ENCODE data around the gene OTOF. TPM values are rescaled to one million over a fixed set of nuclear protein-coding genes. Genes with fewer than 3 reads are reported as not detected.

Gene OTOF
- total RNA-seq, 1 donor from 2014 or later, result not detected

DNA sequence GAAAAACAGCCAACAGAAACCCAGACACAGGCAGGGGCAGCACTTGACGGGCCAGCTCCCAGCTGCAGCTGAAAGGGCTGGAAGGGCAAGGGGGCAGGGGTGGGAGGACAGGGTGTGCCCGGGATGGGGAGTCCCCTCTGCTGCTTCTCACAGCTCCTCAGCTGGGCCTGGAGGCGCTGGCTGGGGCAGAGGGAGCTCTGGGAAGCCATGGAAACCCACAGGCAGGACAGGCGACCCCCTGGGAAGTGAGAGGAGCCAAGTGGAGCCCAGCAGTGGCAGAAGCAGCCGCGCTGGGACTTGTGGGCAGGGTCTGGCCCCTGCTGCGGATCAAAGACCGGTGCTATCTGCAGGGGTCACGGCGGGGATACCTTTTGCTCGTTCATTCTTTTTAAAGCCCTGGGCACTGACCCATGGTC lies 20.7 kb downstream of the OTOF start:
- H3K36me3 ChIP-seq (ENCODE audit: control insufficient read depth, insufficient read depth, low read length), result no peaks in the 10 kb centered on the region
- DNase-seq (ENCODE audit: low read depth), result no peak
- H3K27me3 ChIP-seq (ENCODE audit: control insufficient read depth, insufficient read depth, low read length), result peaks cover 4% of the 10 kb centered on the region
- H3K4me3 ChIP-seq (ENCODE audit: low read depth, low read length), result no peak overlapping the region
- TF ChIP-seq, protein P1, sequence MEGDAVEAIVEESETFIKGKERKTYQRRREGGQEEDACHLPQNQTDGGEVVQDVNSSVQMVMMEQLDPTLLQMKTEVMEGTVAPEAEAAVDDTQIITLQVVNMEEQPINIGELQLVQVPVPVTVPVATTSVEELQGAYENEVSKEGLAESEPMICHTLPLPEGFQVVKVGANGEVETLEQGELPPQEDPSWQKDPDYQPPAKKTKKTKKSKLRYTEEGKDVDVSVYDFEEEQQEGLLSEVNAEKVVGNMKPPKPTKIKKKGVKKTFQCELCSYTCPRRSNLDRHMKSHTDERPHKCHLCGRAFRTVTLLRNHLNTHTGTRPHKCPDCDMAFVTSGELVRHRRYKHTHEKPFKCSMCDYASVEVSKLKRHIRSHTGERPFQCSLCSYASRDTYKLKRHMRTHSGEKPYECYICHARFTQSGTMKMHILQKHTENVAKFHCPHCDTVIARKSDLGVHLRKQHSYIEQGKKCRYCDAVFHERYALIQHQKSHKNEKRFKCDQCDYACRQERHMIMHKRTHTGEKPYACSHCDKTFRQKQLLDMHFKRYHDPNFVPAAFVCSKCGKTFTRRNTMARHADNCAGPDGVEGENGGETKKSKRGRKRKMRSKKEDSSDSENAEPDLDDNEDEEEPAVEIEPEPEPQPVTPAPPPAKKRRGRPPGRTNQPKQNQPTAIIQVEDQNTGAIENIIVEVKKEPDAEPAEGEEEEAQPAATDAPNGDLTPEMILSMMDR (IDR thresholded peaks at IDR 0.05; ENCODE audit: insufficient read depth, low read length, poor library complexity, severe bottlenecking), result no peak

DNA sequence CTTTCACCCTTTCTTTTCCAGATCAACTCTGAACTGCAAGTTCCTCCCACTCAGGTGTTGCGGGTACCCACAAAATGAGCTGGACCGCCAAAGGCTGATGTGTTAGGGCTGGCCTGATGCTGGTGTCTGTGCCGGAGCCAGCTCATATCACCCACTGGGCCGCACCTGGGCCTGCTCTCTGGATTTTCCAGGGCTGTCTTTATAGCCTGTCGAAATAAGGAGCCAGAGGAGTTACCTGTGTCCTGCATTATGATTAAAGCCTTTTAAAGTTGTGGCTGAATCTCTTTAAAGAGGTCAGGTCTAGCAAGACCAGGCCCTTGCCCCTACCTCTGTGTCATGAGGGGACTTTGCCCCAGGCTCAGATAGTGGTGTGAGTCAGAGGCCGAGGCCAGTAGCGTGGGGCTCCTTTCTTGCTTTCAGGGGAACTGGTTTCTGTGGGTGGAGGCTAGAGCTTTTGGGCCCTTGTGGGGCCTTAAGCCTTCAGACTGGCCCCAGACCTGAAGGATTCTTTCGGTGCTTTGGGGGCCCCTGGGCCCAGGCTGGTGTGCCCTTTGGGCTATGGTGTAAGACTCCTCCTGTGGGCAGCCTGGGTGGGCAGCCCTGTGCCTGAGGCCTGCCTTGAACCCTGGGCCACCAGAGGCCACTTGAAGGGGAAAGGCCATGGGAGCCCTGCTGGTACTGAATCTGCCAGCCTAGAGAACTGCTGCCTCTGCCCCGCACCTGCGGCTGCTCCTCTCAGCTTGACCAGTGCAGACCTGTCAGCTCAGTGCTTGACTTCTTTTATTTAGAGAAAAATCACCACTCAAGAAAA lies 21.3 kb downstream of the OTOF start:
- TF ChIP-seq, protein P1 (IDR thresholded peaks at IDR 0.05; ENCODE audit: insufficient read depth, low read length, poor library complexity, severe bottlenecking), result no peak
- Histone ChIP-seq H3K36me3 (ENCODE audit: control insufficient read depth, insufficient read depth, low read length) (no peaks in the 10 kb centered on the region), H3K27me3 (ENCODE audit: control insufficient read depth, insufficient read depth, low read length) (peaks cover 4% of the 10 kb centered on the region), H3K4me3 (ENCODE audit: low read depth, low read length) (no peak overlapping the region)
- no peak for DNase-seq (ENCODE audit: low read depth)

DNA sequence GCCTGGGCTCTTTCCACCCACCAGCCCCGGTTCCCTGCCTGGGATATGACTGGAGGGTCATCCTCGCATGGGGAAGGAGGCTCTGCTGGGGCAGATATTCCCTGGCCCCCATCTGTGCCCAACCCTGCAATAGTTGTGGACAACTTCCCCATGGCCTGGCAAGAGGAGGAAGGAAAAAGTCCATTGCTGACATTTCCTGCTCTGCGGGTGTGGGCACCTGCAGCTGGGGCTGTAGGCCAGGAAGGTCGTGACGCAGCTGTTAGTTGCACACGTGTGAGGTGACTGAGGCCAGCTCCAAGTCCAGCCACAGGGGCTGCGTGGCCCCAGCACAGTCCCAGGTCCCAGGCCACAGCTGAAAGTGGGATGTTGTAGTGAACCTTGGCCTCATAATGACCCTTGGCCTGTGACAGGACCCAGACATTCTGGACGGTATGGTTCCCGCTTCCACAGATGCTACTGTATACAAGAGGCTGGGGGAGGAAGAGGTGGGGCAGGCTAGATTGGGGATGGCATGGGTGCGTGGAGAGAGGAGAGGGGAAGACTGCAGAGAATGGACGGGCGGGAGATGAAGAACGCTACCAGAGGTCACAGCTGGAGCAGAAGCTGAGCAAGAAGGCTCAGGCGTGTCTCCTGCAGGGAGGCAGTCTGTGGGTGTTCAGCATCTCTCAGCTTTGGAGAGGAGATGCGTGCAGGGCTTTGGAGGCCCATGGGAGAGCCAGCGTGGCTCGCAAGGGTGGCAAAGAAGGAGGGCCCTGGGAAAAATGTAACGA lies 22.1 kb downstream of the OTOF start:
- TF ChIP-seq, protein P1 (IDR thresholded peaks at IDR 0.05; ENCODE audit: insufficient read depth, low read length, poor library complexity, severe bottlenecking), result no peak
- Histone ChIP-seq H3K36me3 (ENCODE audit: control insufficient read depth, insufficient read depth, low read length) (no peaks in the 10 kb centered on the region), H3K4me3 (ENCODE audit: low read depth, low read length) (no peak overlapping the region), H3K27me3 (ENCODE audit: control insufficient read depth, insufficient read depth, low read length) (peaks cover 4% of the 10 kb centered on the region)
- DNase-seq (ENCODE audit: low read depth), result no peak

DNA sequence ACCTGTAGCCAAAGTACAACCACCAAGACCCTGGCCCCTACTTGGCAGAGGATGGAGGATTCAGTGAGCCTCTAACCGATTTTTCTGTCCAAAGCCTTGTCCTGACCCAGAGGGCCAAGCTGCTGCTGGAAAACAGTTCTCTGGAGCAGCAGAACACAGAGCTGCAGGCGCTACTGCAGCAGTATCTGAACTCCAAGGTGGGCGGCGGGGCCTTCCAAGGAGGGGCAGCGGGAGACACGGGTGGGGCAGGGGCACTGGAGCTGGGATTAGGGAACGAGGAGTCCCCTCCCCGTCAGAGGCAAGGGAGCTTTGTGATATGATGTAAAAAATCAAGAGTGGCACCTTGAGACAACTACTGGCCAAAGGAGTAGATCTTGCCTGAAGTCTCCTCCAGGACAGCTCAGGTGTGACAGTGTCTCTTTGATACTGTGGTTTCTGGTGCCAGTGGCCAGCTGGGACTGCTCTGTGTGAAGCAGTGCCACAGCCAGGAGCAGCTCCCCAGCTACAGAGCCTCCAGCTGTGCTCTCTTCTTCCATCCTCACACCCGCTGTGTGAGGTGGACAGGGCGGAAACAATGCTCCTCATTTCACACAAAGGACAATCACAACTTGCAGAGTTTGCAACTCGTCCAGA lies 22.8 kb downstream of the OTOF start:
- Histone ChIP-seq H3K4me3 (ENCODE audit: low read depth, low read length) (no peak overlapping the region), H3K27me3 (ENCODE audit: control insufficient read depth, insufficient read depth, low read length) (peaks cover 3% of the 10 kb centered on the region), H3K36me3 (ENCODE audit: control insufficient read depth, insufficient read depth, low read length) (no peaks in the 10 kb centered on the region)
- TF ChIP-seq, protein P1 (IDR thresholded peaks at IDR 0.05; ENCODE audit: insufficient read depth, low read length, poor library complexity, severe bottlenecking), result no peak
- no peak for DNase-seq (ENCODE audit: low read depth)

DNA sequence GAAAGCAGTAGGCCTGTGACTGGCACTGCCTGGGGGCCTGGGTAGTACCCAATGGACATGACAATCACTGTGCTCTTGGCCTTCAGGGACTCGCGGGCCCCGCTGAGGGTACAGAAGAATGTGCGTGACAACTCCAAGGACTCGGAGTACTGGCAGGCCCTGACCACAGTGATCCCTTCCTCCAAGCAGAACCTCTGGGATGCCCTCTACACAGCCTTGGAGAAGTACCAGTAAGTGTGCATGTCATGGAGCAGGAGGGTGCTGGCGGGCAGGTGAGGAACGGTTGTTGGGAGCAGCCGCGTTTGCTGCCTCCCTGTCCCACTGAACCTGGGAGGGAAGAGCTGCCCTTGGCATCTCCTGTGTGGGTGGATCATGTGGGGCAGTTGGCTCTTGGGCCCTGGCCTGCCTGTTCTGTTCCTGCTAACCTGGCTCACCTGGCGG lies 23.3 kb downstream of the OTOF start:
- TF ChIP-seq, protein P1 (IDR thresholded peaks at IDR 0.05; ENCODE audit: insufficient read depth, low read length, poor library complexity, severe bottlenecking), result no peak
- no peak for DNase-seq (ENCODE audit: low read depth)
- no peaks in the 10 kb centered on the region for H3K36me3 ChIP-seq (ENCODE audit: control insufficient read depth, insufficient read depth, low read length)

More for the DNA sequence above, 23.3 kb downstream of the OTOF start:
- no peak overlapping the region for H3K4me3 ChIP-seq (ENCODE audit: low read depth, low read length)
- H3K27me3 ChIP-seq (ENCODE audit: control insufficient read depth, insufficient read depth, low read length), result peaks cover 2% of the 10 kb centered on the region

Measured in kidney epithelial cell (primary cell).